ENCODE results near the gene BOC. TPM values are rescaled to one million over a fixed set of nuclear protein-coding genes. Genes with fewer than 3 reads are reported as not detected.
A peak's percentile ranks its signal among the peaks of the same experiment; 100 is the strongest.

Gene BOC
- total and polyA plus RNA-seq, 2 experiments from 2014 or later = 2.1 to 4.1 TPM

- TF ChIP-seq ETS1 (IDR thresholded peaks at IDR 0.05) (no peak), EZH2 (IDR thresholded peaks at IDR 0.05; ENCODE audit: low read depth, unreplicated experiment) (no peak), STAT1 (IDR thresholded peaks at IDR 0.05; ENCODE audit: unreplicated experiment) (no peak), JUNB (IDR thresholded peaks at IDR 0.05; ENCODE audit: unreplicated experiment) (no peak), CTCF (conservative IDR thresholded peaks at IDR 0.05; ENCODE audit: low read depth in 2 of 2) (no peak), ZNF331 (CRISPR knock-in tag; IDR thresholded peaks at IDR 0.05; ENCODE audit: low read depth) (no peak), POLR2AphosphoS5 (IDR thresholded peaks at IDR 0.05; ENCODE audit: low read depth) (no peak)
Observed at GRCh38 chr3:113179235-113179824, 32.0 kb upstream of the BOC start (continued).

GRCh38 chr3:113183748-113184661, 27.4 kb upstream of the BOC start:
- Histone ChIP-seq H3K4me2 (no peak overlapping the region), H3K9me2 (ENCODE audit: insufficient read depth) (peaks cover 16% of the 10 kb centered on the region), H4K20me1 (replicated peaks; ENCODE audit: insufficient read depth) (no peaks in the 10 kb centered on the region), H3K27me3 (ENCODE audit: insufficient read depth) (no peaks in the 10 kb centered on the region), H3K4me3 (no peak overlapping the region), H3F3A (replicated peaks; ENCODE audit: low read depth) (no peaks in the 10 kb centered on the region), H3K4me1 (ENCODE audit: insufficient read depth) (peaks cover 3% of the 10 kb centered on the region; the same call in 1 of the 2 replicates), H3K27ac (ENCODE audit: low read depth) (no peak overlapping the region), H3K36me3 (ENCODE audit: insufficient read depth) (no peaks in the 10 kb centered on the region), H3K79me2 (replicated peaks; ENCODE audit: insufficient read depth) (no peaks in the 10 kb centered on the region), H2AFZ (peak overlapping the region; percentile 52; the same call in 1 of the 2 replicates)
- Mint-ChIP-seq H3K27ac (no peak overlapping the region), H3K4me1 (no peaks in the 10 kb centered on the region), H3K9me3 (peaks cover 2% of the 10 kb centered on the region; the same call in 2 of the 3 replicates), H3K36me3 (ENCODE audit: low read depth) (no peaks in the 10 kb centered on the region), H3K4me3 (no peak overlapping the region), H3K27me3 (ENCODE audit: insufficient read depth, low read depth, poor library complexity) (no peaks in the 10 kb centered on the region)
- ATAC-seq (no peak), DNase-seq (ENCODE audit: low spot score) (no peak)
- TF ChIP-seq POLR2AphosphoS5 (IDR thresholded peaks at IDR 0.05; ENCODE audit: low read depth) (no peak), JUNB (IDR thresholded peaks at IDR 0.05; ENCODE audit: unreplicated experiment) (no peak), NANOG (IDR thresholded peaks at IDR 0.05; ENCODE audit: borderline replicate concordance) (no peak), REST (IDR thresholded peaks at IDR 0.05; ENCODE audit: unreplicated experiment) (no peak), ZNF114 (CRISPR knock-in tag; IDR thresholded peaks at IDR 0.05) (no peak), CTCF (conservative IDR thresholded peaks at IDR 0.05; ENCODE audit: low read depth in 2 of 2) (no peak), ZNF331 (CRISPR knock-in tag; IDR thresholded peaks at IDR 0.05; ENCODE audit: low read depth) (no peak), CREB1 (CRISPR knock-in tag; IDR thresholded peaks at IDR 0.05; ENCODE audit: low read depth) (no peak), STAT1 (IDR thresholded peaks at IDR 0.05; ENCODE audit: unreplicated experiment) (no peak), ETS1 (IDR thresholded peaks at IDR 0.05) (no peak), EZH2phosphoT487 (IDR thresholded peaks at IDR 0.05; ENCODE audit: unreplicated experiment) (no peak), EZH2 (IDR thresholded peaks at IDR 0.05; ENCODE audit: low read depth, unreplicated experiment) (no peak)
